Muscle of arm (tissue), 12 donors: ENCODE data around the gene LPIN1. TPM values are rescaled to one million over a fixed set of nuclear protein-coding genes. Genes with fewer than 3 reads are reported as not detected.
"Not testable (repeated sequence)": the region's sequence is repeated elsewhere in the genome, so short reads cannot be mapped to it uniquely, and the experiment has no call there.

Source experiments
- DNase-seq: peaks from one replicate; pipeline ENCODE4 v3.0.0-alpha.2; 2013
- polyA plus RNA-seq, 12 donors: library from polyadenylated mRNA; unstranded; fragments of 120-200 nt; gene quantifications; one replicate each; pipeline ENCODE4 v1.2.1, GENCODE V29; 2013; ENCODE audit not compliant: insufficient read length in 12 of 12

The LPIN1 gene
- polyA plus RNA-seq, 12 donors, result 13.8 to 207 (median 21.0) TPM

GRCh38 chr2:11759182-11759975, 12.9 kb downstream of the LPIN1 start:
- DNase-seq, result not testable (repeated sequence)

- no peak for DNase-seq
These were observed 14.8 kb downstream of the LPIN1 start for GRCh38 chr2:11761259-11761658.

DNA sequence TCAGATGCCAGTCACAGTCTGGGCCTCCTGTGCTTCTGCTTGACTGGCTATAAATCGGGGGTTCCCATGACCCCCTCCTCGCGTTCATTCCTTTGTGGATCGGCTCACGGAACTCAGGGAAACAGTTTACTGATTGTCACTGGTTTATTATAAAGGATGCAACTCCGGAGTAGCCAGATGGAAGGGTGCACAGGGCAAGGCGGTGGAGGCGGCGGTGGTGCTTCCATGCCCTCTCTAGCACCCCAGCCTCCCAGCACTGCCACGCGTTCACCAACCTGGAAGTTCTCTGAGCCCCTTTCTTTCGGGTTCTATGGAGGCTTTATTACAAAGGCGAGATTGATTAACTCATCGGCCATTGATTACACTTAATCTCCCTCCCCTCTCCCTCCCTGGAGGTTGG, 15.6 kb downstream of the LPIN1 start:
- no peak for DNase-seq

DNA sequence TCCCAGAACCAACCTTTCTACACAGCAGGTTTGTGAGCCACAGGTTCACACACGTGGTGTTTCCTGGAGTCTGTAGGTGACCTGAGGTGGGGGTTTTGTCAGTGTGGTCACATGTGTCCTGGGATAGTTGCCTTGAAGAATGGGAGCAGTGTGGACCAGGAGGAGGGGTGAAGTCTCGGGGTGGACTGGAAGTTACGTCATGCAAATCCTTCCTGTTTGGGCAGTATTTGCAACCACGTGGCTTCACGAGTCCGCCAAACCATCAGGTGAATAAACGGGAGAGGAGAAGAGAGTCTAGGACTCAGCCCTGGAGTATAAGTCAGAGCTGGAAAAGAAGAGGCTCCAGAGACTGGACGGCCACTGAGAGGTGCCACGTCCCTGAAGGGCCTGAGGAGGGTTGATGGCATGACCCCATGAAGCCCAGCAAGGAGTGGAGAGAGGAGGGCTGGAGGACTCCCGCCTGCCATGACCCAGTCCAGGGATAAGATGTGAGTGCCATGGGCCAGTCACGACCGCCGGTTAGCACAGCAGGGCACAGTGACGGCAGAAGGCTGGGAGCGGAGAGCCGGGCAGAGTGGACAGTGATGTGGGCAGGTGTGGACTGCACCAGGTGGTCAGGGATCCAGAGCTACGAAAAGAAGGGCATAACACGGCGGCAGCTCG, 16.5 kb downstream of the LPIN1 start:
- no peak for DNase-seq

DNA sequence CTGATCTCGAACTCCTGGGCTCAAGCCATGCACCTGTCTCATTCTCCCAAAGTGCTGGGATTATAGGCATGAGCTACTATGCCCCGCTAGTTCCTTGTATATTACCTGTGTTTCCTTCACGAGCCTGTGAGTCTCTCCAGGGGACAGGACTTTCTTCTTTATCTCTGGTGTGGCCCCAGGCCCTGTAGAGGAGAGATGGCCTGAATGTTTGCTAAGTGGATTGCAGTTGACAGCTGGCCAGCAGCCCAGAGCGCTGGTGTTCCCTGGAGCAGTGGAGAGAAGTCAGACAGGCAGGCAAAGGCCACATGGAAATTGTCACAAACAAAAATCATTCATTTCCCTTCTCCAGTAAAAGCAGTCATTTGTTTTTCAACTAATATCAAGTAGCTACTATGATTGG, 17.9 kb downstream of the LPIN1 start:
- no peak for DNase-seq

DNA sequence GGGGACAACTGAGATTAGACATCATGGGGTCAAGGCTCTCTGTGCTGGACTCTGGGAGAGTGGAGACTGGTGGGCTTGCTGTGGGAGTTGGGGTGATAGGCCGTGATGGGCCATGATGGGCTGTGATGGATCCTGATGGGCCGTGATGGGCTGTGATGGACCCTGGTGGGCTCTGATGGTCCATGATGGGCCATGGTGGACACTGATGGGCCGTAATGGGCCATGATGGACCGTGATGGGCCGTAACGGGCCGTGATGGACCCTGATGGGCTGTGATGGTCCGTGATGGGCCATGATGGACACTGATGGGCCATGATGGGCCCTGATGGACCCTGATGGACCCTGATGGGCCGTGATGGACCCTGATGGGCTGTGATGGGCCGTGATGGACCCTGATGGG, 18.5 kb downstream of the LPIN1 start:
- no peak for DNase-seq

- DNase-seq, result no peak
These were observed 19.1 kb downstream of the LPIN1 start for GRCh38 chr2:11765501-11765900.

DNA sequence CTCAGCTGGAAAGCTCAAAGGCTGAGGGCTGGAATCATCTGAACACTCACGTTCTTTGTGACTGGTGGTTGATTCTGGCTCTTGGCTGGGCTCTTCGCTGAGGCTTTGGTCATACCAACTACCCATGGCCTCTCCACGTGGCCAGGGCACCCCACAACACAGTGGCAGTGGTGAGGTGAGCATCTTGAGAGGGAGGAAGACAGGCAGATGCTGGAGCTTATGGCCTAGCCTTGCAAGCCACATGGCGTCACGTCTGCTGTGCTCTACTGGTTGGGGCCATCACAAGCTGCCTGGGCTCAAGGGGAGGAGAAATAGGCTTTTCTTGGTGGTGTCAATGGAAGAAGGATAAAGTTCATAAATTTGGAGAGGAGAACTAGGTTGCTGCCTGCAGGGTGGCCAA, 19.6 kb downstream of the LPIN1 start:
- no peak for DNase-seq

- no peak for DNase-seq
These were observed 21.3 kb downstream of the LPIN1 start for GRCh38 chr2:11767779-11768178.

- no peak for DNase-seq
These were observed 22.5 kb downstream of the LPIN1 start for GRCh38 chr2:11768946-11769345.

DNA sequence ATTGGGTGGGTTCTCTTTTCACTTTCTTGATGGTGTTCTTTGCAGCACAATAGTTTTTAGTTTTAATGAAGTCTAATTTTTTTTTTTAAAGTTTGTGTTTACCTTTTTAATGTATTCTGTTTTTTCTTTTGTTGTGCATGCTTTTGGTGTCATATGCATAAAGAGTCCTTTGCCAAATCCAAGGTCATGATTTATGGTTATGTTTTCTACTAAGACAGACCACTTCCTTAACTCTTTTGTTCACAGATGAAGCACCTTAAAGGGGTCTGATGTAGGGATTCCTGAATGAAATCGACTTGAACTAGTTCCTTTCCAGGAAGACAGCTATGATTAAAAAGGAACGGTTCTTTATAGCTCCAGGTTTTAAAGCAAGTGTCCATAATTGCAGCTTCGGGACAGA, 23.1 kb downstream of the LPIN1 start:
- DNase-seq, result no peak

DNA sequence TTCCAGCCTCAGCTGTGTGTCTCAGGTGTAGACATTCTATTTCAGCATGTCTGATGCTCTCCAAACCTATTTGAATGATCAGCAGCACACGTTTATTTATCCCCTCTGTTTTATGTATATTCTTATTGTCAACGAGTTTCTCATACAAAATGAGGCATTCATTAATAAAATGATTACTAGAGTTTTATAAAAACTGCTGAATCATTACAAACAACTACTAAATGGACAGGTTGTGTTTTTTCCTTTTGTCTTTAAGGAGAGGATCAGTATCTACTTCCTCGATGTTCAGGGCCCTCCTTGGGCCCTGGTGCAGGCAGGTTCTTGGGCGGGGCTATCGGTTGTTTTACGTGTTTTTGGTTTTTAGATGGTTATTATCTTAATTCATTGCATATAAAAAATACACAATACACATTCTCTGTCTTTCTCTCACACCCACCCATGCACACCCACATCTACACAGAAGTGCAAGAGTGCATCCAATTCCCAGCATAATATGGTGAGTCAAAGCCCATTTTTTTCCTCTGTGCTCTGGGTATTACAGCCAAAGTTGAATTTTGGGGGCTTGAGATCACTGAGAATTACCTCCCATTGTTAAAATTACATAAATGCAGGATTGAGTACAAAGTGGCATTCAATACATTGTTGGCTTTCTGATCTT, 24.2 kb downstream of the LPIN1 start:
- DNase-seq, result no peak

DNA sequence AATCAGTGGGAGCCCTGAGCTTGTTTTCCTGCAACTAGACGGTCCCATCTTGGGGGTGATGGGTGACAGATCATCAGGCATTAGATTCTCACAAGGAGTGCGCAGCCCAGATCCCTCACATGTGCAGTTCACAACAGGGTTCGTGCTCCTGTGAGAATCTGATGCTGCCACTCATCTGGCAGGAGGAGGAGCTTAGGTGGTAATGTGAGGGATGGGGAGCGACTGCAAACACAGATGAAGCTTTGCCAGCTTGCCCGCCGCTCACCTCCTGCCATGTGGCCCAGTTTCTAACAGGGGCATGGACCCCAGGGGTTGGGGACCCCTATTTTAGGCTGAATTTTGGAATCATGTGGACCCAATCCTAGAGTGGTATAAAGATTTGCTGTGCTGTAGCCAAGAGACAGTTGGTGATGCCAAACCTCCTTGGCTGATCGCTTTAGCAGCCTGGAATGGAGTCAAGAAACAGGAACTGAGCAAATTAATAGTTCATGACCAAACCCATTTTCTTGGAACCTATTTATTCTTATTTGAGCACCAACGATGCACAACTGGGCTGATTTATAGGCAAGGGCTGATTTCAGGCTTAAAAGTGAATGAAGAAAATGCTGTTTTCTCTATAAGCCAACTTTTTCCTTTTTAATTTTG, 25.7 kb downstream of the LPIN1 start:
- DNase-seq, result no peak

DNA sequence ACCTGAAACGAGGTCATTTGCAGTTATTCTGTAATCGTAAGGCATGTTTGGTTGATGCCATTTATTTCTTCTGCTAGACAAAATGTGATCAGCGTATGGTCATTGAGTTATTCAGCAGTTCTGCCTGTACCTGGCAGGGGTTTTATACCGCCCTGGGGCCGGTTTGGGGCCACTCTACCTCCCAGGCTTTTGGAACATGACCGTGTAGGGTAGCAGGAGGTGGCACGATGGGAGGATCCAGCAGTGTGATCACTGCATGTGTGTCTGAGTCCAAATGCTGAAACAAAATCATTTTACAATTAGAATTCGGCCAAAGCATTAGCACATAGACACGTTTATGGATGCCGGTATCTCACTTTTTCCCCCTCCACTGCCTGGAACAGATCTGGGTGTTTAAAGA, 26.7 kb downstream of the LPIN1 start:
- no peak for DNase-seq

DNA sequence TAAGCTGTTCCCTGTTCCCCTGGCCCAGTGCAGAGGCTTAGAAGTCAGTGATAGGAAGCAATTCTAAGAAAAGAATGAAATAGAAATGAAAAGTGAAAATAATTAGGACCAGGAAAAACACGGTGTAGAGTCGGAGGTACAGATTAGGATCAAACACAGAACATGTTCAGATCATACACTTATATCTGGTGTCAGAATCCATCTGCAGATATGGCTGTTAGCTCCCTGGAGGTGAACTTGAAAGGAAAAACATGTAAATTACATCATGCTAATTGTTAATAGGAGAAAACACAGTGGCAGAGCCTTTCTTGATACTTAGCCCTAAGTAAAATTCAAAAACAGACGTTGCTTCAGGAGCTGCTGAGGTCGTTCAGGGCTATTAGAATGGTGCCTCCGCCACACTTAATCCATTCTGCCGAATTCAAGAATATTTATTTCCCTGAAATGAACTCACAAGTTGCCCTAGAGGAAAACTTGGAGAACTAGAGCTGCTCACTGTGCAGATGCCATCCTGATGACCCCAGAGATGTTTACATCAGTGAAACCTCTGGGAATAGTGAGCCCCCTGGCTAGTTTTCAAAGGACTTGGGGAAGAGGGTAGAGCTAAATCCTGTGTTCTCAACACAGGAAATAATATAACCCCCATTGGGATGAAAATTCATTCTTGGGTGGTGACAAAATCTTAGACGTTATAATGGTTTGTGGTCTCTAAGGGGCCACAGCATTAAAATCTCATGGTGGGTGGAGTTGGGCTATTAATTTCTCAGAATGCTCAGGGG, 27.5 kb downstream of the LPIN1 start:
- DNase-seq, result no peak

DNA sequence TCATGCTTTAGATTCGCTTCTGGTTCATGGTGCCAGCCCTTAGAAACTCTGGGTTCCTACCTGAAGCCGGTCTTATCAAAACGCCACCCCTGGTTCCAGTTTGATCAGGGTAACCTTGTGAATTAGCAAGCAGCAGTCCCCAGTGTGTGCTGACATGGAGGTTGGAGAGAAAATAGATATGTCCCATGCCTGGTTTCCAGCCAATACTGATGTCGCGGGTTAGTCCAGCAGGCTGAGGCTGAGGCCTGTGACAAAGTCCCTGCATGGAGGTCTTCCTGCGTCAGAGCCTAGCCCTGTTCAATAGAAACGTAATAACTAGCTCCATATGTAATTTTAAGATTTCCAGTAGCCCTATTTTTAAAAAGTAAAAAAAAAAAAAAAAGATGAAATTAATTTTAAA, 28.2 kb downstream of the LPIN1 start:
- DNase-seq, result no peak

DNA sequence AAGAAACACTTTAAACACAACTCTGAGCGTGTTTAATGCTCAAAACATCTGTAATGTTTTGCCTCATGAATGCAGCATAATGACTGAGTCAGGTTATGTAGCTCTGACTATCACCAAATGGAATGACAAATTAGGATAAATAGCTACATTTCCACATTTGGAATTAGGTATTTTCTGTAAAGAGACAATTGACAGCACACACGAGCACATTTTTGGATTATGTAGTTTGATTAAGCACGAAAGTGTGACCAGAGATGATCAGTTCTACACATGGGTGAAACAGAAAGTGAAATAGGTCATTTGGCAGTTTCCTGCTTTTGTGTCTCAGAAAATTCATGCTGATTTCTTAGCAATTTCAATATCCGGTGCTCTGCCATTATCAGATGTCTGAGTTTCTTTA, 29.0 kb downstream of the LPIN1 start:
- DNase-seq, result no peak

- no peak for DNase-seq
These were observed 30.8 kb downstream of the LPIN1 start for GRCh38 chr2:11777066-11777782.

DNA sequence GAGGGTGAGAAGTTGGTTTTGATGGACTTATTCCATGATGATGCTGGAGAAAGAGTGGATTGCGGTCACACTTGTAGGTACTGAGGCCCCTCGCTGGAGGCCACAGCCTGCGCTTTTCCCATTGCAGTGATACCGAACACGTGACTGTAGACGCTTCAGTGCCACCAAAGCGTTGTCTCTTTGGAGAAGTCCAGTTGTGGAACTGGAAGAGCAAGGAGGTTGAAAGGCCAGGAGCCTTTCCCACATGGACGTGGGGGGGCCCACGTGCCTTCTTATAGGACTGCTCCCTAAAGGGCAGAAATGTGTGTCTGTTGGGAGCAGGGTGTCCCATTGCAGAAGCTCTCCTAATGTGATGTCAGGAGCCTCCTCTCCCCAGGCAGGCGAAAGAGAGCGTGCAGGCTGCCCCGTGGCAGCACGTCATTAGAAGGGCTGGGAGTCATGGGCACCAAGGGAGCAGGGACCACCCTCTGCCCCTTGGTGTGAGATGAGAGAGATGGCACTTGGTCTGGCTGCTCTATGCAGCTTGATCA, 31.5 kb downstream of the LPIN1 start:
- DNase-seq, result no peak

- no peak for DNase-seq
These were observed 32.0 kb downstream of the LPIN1 start for GRCh38 chr2:11778416-11778815.
